Measurements from ENCODE around the gene PRPF6.

Gene PRPF6

GRCh38 chr20:64075556-64075955 lies 94.6 kb downstream of the PRPF6 start:
- ChIA-PET POLR2A (no interaction called here), CTCF (interaction anchor here (1.0 to 19.6 kb wide), 6 partner anchors 10 to 43 kb away, joined by 3 to 178 read pairs (median 6); no protein-coding TSS in a partner anchor)
- Histone ChIP-seq H3K36me3 (ENCODE audit: control insufficient read depth in 4 of 4, insufficient read depth in 4 of 4, low read length in 3 of 4) (peaks cover 0 to 53% (median 28%) of the 10 kb centered on the region in 4 experiments), H3K4me3 (ENCODE audit: control insufficient read depth in 1 of 7, extremely low read depth in 1 of 7, insufficient read depth in 4 of 7, low read depth in 2 of 7, low read length in 6 of 7) (no peak overlapping the region), H3K27me3 (replicated peaks in 2 of 5; ENCODE audit: control insufficient read depth in 4 of 5, insufficient read depth in 5 of 5, low read length in 4 of 5) (no peaks in the 10 kb centered on the region), H3K27ac (ENCODE audit: insufficient read depth in 1 of 2, low read depth in 1 of 2, low read length in 2 of 2, poor library complexity in 1 of 2, severe bottlenecking in 2 of 2) (no peak overlapping the region), H3K9me3 (ENCODE audit: control extremely low read depth in 1 of 5, control insufficient read depth in 4 of 5, insufficient read depth in 2 of 5, low read depth in 1 of 5, low read length in 4 of 5) (no peaks in the 10 kb centered on the region), H3K4me1 (ENCODE audit: control extremely low read depth in 1 of 4, control insufficient read depth in 4 of 4, insufficient read depth in 4 of 4, low read length in 3 of 4) (peaks cover 0 to 85% (median 68%) of the 10 kb centered on the region in 4 experiments)
- DNase-seq, result no peak
- 81% methylated on average over 3 of the region's 12 CpGs for WGBS (ENCODE audit: insufficient coverage)

DNA sequence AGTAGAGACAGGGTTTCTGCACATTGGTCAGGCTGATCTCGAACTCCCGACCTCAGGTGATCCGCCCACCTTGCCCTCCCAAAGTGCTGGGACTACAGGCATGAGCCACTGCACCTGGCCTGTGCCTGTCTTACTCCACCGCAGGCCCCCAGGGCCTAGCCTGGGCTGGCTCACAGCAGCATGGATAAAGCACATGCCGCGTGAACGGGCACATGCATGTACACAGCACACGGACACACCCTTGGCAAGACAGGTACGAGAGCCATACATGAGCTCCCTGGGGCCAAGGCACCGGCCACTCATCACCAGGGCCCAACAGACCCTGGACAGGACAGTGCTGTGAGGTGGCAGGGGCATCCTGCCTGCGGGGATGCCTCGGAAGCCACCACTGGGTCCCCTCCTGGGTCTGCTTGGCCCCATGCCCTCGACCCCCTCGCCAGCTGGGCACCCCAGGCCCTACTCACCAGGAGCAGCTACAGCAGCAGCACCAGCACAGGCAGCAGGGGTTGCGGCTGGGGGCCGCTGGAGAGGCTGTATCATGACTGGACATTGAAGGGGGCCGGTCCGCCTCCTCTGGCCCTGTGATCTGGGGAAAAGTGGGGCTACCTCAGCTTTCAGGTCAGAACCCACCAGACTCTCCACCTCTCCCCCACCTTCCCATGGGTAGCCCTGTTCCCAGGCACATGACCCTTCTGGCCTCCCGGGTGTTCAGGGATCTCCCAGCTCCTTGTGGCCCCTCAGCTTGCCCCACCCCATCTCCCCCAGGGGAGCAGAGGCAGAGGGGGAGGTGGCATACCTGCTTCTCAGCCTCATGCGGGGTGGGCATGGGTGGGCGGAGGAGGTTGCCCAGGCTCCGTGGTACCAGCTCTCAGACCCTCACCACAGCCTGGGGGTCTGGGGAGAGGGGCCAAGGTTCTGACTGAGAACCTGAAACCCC lies 95.4 kb downstream of the PRPF6 start:
- 98% methylated on average over 12 of the region's 22 CpGs for WGBS (ENCODE audit: insufficient coverage)
- POLR2A ChIA-PET, result interaction anchor here (1.2 kb wide), 1 partner anchor 23 kb away, joined by 3 read pairs; no protein-coding TSS in a partner anchor
- Histone ChIP-seq H3K27me3 (replicated peaks in 2 of 5; ENCODE audit: control insufficient read depth in 4 of 5, insufficient read depth in 5 of 5, low read length in 4 of 5) (no peaks in the 10 kb centered on the region), H3K4me3 (ENCODE audit: control insufficient read depth in 1 of 7, extremely low read depth in 1 of 7, insufficient read depth in 4 of 7, low read depth in 2 of 7, low read length in 6 of 7) (peak overlapping the region in 6 of 7 experiments; percentile 72 to 92 (median 81)), H3K27ac (ENCODE audit: insufficient read depth in 1 of 2, low read depth in 1 of 2, low read length in 2 of 2, poor library complexity in 1 of 2, severe bottlenecking in 2 of 2) (peak overlapping the region; percentile 40 to 81), H3K9me3 (ENCODE audit: control extremely low read depth in 1 of 5, control insufficient read depth in 4 of 5, insufficient read depth in 2 of 5, low read depth in 1 of 5, low read length in 4 of 5) (no peaks in the 10 kb centered on the region), H3K4me1 (ENCODE audit: control extremely low read depth in 1 of 4, control insufficient read depth in 4 of 4, insufficient read depth in 4 of 4, low read length in 3 of 4) (peaks cover 0 to 92% (median 75%) of the 10 kb centered on the region in 4 experiments), H3K36me3 (ENCODE audit: control insufficient read depth in 4 of 4, insufficient read depth in 4 of 4, low read length in 3 of 4) (peaks cover 0 to 50% (median 27%) of the 10 kb centered on the region in 4 experiments)
- DNase-seq, result no peak
- CTCF ChIA-PET, result interaction anchor here (1.0 to 19.6 kb wide), 7 partner anchors 11 to 42 kb away, joined by 3 to 178 read pairs (median 7); no protein-coding TSS in a partner anchor

DNA sequence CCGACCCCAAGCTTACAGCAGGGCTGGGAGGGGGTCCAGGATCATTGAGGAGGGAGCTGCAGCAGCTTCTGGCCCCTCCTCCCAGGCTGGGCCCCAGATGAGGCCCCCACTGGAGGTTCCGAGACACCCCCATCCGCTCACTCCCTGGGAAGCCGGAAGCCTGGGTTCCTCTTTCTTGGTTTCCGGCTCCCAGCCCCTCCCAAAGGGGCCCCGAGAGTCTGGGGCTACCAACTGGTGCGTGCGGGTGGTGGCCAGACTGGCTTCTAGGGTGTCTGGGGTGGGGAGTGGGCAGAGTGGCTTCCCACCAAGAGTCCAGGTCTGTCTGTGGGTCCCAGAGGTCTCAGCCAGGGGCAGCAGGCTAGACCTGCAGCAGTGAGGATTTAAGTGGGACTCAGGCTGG lies 96.2 kb downstream of the PRPF6 start:
- H3K4me3 ChIP-seq (ENCODE audit: control insufficient read depth in 1 of 7, extremely low read depth in 1 of 7, insufficient read depth in 4 of 7, low read depth in 2 of 7, low read length in 6 of 7), result peak overlapping the region in 6 of 7 experiments; percentile 72 to 92 (median 81)
- peak; percentile 57 to 72 (median 71) for DNase-seq
- H3K9me3 ChIP-seq (ENCODE audit: control extremely low read depth in 1 of 5, control insufficient read depth in 4 of 5, insufficient read depth in 2 of 5, low read depth in 1 of 5, low read length in 4 of 5), result no peaks in the 10 kb centered on the region
- H3K27ac ChIP-seq (ENCODE audit: insufficient read depth in 1 of 2, low read depth in 1 of 2, low read length in 2 of 2, poor library complexity in 1 of 2, severe bottlenecking in 2 of 2), result peak overlapping the region; percentile 40 to 81
- CTCF ChIA-PET, result interaction anchor here (1.4 to 19.6 kb wide), 7 partner anchors 8 to 41 kb away, joined by 3 to 178 read pairs (median 7); no protein-coding TSS in a partner anchor
- H3K36me3 ChIP-seq (ENCODE audit: control insufficient read depth in 4 of 4, insufficient read depth in 4 of 4, low read length in 3 of 4), result peaks cover 0 to 42% (median 22%) of the 10 kb centered on the region in 4 experiments
- H3K4me1 ChIP-seq (ENCODE audit: control extremely low read depth in 1 of 4, control insufficient read depth in 4 of 4, insufficient read depth in 4 of 4, low read length in 3 of 4), result peaks cover 0 to 92% (median 76%) of the 10 kb centered on the region in 4 experiments
- POLR2A ChIA-PET, result interaction anchor here (1.2 to 1.5 kb wide), 2 partner anchors 13 to 23 kb away, joined by 3 to 4 read pairs; no protein-coding TSS in a partner anchor
- no peaks in the 10 kb centered on the region for H3K27me3 ChIP-seq (replicated peaks in 2 of 5; ENCODE audit: control insufficient read depth in 4 of 5, insufficient read depth in 5 of 5, low read length in 4 of 5)
- WGBS (ENCODE audit: insufficient coverage), result 0% methylated on average over 8 of the region's 8 CpGs

GRCh38 chr20:64077541-64077875 lies 96.6 kb downstream of the PRPF6 start:
- H3K36me3 ChIP-seq (ENCODE audit: control insufficient read depth in 4 of 4, insufficient read depth in 4 of 4, low read length in 3 of 4), result peaks cover 0 to 38% (median 18%) of the 10 kb centered on the region in 4 experiments
- no peaks in the 10 kb centered on the region for H3K9me3 ChIP-seq (ENCODE audit: control extremely low read depth in 1 of 5, control insufficient read depth in 4 of 5, insufficient read depth in 2 of 5, low read depth in 1 of 5, low read length in 4 of 5)
- peak overlapping the region; percentile 58 to 92 (median 79) for H3K4me3 ChIP-seq (ENCODE audit: control insufficient read depth in 1 of 7, extremely low read depth in 1 of 7, insufficient read depth in 4 of 7, low read depth in 2 of 7, low read length in 6 of 7)
- WGBS (ENCODE audit: insufficient coverage), result 3% methylated on average over 7 of the region's 7 CpGs
- DNase-seq, result no peak
- ChIA-PET POLR2A (interaction anchor here (0.8 to 1.5 kb wide), 5 partner anchors 10 to 39 kb away, joined by 3 to 9 read pairs (median 3); no protein-coding TSS in a partner anchor), CTCF (interaction anchor here (1.3 to 19.6 kb wide), 7 partner anchors 8 to 41 kb away, joined by 3 to 178 read pairs (median 10); no protein-coding TSS in a partner anchor)
- H3K27ac ChIP-seq (ENCODE audit: insufficient read depth in 1 of 2, low read depth in 1 of 2, low read length in 2 of 2, poor library complexity in 1 of 2, severe bottlenecking in 2 of 2), result peak overlapping the region; percentile 40 to 81
- H3K4me1 ChIP-seq (ENCODE audit: control extremely low read depth in 1 of 4, control insufficient read depth in 4 of 4, insufficient read depth in 4 of 4, low read length in 3 of 4), result peaks cover 0 to 92% (median 76%) of the 10 kb centered on the region in 4 experiments
- no peaks in the 10 kb centered on the region for H3K27me3 ChIP-seq (replicated peaks in 2 of 5; ENCODE audit: control insufficient read depth in 4 of 5, insufficient read depth in 5 of 5, low read length in 4 of 5)

- H3K4me1 ChIP-seq (ENCODE audit: control extremely low read depth in 1 of 4, control insufficient read depth in 4 of 4, insufficient read depth in 4 of 4, low read length in 3 of 4), result peaks cover 0 to 92% (median 76%) of the 10 kb centered on the region in 4 experiments
- no peaks in the 10 kb centered on the region for H3K27me3 ChIP-seq (replicated peaks in 2 of 5; ENCODE audit: control insufficient read depth in 4 of 5, insufficient read depth in 5 of 5, low read length in 4 of 5)
- CTCF ChIA-PET, result interaction anchor here (1.0 to 19.6 kb wide), 8 partner anchors 9 to 104 kb away, joined by 3 to 178 read pairs (median 7); partner anchors contain the start of gene NPBWR2
- H3K36me3 ChIP-seq (ENCODE audit: control insufficient read depth in 4 of 4, insufficient read depth in 4 of 4, low read length in 3 of 4), result peaks cover 0 to 33% (median 16%) of the 10 kb centered on the region in 4 experiments
- DNase-seq, result peak in 2 of 3 donors; percentile 48 to 64
- no peaks in the 10 kb centered on the region for H3K9me3 ChIP-seq (ENCODE audit: control extremely low read depth in 1 of 5, control insufficient read depth in 4 of 5, insufficient read depth in 2 of 5, low read depth in 1 of 5, low read length in 4 of 5)
- POLR2A ChIA-PET, result interaction anchor here (0.8 to 1.5 kb wide), 6 partner anchors 8 to 96 kb away, joined by 3 to 9 read pairs (median 3); no protein-coding TSS in a partner anchor
- WGBS (ENCODE audit: insufficient coverage), result 0% methylated on average over 13 of the region's 15 CpGs
- H3K27ac ChIP-seq (ENCODE audit: insufficient read depth in 1 of 2, low read depth in 1 of 2, low read length in 2 of 2, poor library complexity in 1 of 2, severe bottlenecking in 2 of 2), result peak overlapping the region; percentile 33 to 81
- peak overlapping the region; percentile 58 to 92 (median 79) for H3K4me3 ChIP-seq (ENCODE audit: control insufficient read depth in 1 of 7, extremely low read depth in 1 of 7, insufficient read depth in 4 of 7, low read depth in 2 of 7, low read length in 6 of 7)
Observed at GRCh38 chr20:64077876-64078551, 97.1 kb downstream of the PRPF6 start.

DNA sequence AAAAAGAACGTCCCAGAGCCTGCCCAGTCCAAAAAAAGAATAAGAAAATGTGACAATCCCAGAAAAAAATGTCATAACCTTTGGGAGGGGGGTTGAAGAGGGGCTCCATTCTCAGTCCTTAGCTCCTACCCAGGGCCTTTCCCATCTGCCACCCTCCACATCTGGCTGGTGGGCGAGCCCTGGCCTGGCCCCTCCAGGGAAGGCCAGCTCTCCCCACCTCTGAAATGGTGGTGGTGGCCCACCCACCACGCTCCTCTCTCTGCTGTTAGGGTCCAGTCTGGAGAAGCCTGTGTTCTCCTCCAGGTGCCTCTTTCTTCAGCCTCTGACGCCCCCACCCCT lies 98.0 kb downstream of the PRPF6 start:
- Histone ChIP-seq H3K4me3 (ENCODE audit: control insufficient read depth in 1 of 7, extremely low read depth in 1 of 7, insufficient read depth in 4 of 7, low read depth in 2 of 7, low read length in 6 of 7) (peak overlapping the region; percentile 58 to 92 (median 79)), H3K27me3 (replicated peaks in 2 of 5; ENCODE audit: control insufficient read depth in 4 of 5, insufficient read depth in 5 of 5, low read length in 4 of 5) (no peaks in the 10 kb centered on the region), H3K9me3 (ENCODE audit: control extremely low read depth in 1 of 5, control insufficient read depth in 4 of 5, insufficient read depth in 2 of 5, low read depth in 1 of 5, low read length in 4 of 5) (no peaks in the 10 kb centered on the region), H3K36me3 (ENCODE audit: control insufficient read depth in 4 of 4, insufficient read depth in 4 of 4, low read length in 3 of 4) (peaks cover 0 to 24% (median 10%) of the 10 kb centered on the region in 4 experiments), H3K4me1 (ENCODE audit: control extremely low read depth in 1 of 4, control insufficient read depth in 4 of 4, insufficient read depth in 4 of 4, low read length in 3 of 4) (peaks cover 0 to 90% (median 77%) of the 10 kb centered on the region in 4 experiments), H3K27ac (ENCODE audit: insufficient read depth in 1 of 2, low read depth in 1 of 2, low read length in 2 of 2, poor library complexity in 1 of 2, severe bottlenecking in 2 of 2) (peak overlapping the region; percentile 33 to 81)
- no peak for DNase-seq
- CTCF ChIA-PET, result interaction anchor here (0.8 to 19.6 kb wide), 9 partner anchors 10 to 98 kb away, joined by 3 to 178 read pairs (median 4); partner anchors contain the start of genes NPBWR2 and PRPF6
- POLR2A ChIA-PET, result interaction anchor here (0.8 to 1.4 kb wide), 5 partner anchors 9 to 40 kb away, joined by 3 to 9 read pairs (median 3); no protein-coding TSS in a partner anchor
- 0% methylated on average over 1 of the region's 4 CpGs for WGBS (ENCODE audit: insufficient coverage)

All from common myeloid progenitor, CD34-positive (primary cell).